ENCODE results near the gene TNC. TPM values are rescaled to one million over a fixed set of nuclear protein-coding genes. Genes with fewer than 3 reads are reported as not detected.

The TNC gene
- total RNA-seq, 4 donors from 2014 or later: 8.5 to 75.1 (median 45.4) TPM

DNA sequence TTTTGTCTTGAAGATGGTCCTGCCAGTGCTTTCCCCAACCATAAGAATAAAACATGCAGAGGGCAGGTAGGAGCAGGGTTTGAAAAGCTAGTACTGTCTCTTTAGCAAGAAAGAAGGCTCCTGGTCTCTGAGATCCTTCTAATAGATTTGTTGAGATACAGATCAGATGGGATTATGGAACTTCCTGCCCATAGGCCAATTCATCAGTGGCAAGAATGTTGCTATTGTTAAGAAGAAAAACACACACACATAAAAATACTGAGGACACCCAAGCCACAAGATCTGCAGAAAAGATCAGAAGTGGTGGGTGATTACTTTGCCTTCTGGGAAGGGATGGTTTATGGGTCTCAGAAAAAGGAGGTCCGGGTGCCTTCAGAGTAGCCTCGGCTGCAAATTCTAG lies 59.8 kb downstream of the TNC start:
- Histone ChIP-seq H3K9me3 (no peaks in the 10 kb centered on the region), H3K27ac (no peak overlapping the region), H3K27me3 (no peaks in the 10 kb centered on the region), H3K4me3 (no peak overlapping the region), H3K36me3 (no peaks in the 10 kb centered on the region), H3K4me1 (peaks cover 0 to 9% (median 3%) of the 10 kb centered on the region in 3 donors)
- 80 to 85% methylated on average over 2 of the region's 2 CpGs for WGBS, 2 donors
- intact Hi-C loops (cut with DNase I): no loop called here
- TF ChIP-seq POLR2A (IDR thresholded peaks at IDR 0.05): no peak
- TF ChIP-seq, protein P1, sequence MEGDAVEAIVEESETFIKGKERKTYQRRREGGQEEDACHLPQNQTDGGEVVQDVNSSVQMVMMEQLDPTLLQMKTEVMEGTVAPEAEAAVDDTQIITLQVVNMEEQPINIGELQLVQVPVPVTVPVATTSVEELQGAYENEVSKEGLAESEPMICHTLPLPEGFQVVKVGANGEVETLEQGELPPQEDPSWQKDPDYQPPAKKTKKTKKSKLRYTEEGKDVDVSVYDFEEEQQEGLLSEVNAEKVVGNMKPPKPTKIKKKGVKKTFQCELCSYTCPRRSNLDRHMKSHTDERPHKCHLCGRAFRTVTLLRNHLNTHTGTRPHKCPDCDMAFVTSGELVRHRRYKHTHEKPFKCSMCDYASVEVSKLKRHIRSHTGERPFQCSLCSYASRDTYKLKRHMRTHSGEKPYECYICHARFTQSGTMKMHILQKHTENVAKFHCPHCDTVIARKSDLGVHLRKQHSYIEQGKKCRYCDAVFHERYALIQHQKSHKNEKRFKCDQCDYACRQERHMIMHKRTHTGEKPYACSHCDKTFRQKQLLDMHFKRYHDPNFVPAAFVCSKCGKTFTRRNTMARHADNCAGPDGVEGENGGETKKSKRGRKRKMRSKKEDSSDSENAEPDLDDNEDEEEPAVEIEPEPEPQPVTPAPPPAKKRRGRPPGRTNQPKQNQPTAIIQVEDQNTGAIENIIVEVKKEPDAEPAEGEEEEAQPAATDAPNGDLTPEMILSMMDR (IDR thresholded peaks at IDR 0.05): no peak
- DNase-seq: no peak

DNA sequence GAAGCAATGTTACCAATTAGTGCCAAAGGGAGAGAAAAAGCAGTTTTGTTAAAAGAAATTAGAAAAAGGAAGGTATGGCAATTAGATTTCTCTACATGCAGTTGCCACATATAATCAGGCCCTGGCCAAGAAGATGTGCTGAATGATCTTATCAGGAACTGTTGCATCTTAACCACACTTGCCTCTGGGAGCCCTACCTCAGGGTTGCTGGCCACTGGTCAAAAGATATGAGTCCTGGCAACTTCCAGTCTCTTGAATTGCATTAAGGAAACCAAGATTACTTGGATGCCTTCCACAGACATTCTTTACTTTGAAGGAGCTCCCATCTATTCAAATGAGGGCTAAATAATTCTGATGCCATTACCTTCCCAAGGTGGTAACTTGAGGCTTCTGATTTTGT lies 60.4 kb downstream of the TNC start:
- no peak overlapping the region for H3K4me3 ChIP-seq
- intact Hi-C loops (cut with DNase I): no loop called here
- no peak for TF ChIP-seq POLR2A (IDR thresholded peaks at IDR 0.05)
- TF ChIP-seq, protein P1 (IDR thresholded peaks at IDR 0.05): no peak

DNA sequence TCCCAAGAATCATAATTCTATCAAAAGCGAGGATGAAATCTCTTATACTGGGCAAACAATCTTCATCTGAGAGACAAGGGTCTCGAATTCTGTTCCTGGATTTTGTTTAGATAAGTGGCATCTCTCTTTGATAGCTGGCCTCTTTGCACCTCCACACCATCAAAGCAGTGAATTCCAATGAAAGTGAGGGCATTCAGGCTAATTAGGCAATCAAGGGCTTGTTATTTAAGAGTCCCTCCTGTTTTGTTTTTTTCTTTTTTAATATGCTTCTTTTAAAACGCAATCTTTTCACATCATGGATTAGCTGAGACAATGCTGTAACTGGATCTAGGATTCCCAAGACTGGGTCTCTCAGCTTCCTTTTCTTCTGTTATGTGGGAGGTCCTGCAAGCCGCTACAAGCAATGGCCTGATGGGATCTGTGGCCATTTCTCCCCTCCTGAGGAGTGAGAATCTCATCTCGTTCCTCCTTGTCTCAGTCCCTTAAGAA lies 67.9 kb downstream of the TNC start:
- Histone ChIP-seq H3K27me3 (no peaks in the 10 kb centered on the region), H3K36me3 (no peaks in the 10 kb centered on the region), H3K4me3 (no peak overlapping the region), H3K9me3 (no peaks in the 10 kb centered on the region), H3K27ac (no peak overlapping the region), H3K4me1 (no peaks in the 10 kb centered on the region)
- intact Hi-C loops (cut with DNase I): no loop called here
- TF ChIP-seq, protein P1 (IDR thresholded peaks at IDR 0.05): no peak
- no peak for TF ChIP-seq POLR2A (IDR thresholded peaks at IDR 0.05)
- DNase-seq: no peak
- WGBS, 2 donors: 70 to 80% methylated on average over 5 of the region's 5 CpGs

More for the DNA sequence above, 60.4 kb downstream of the TNC start:
- Histone ChIP-seq H3K27me3 (no peaks in the 10 kb centered on the region), H3K9me3 (no peaks in the 10 kb centered on the region), H3K36me3 (no peaks in the 10 kb centered on the region), H3K27ac (no peak overlapping the region), H3K4me1 (peaks cover 0 to 7% (median 0%) of the 10 kb centered on the region in 3 donors)
- DNase-seq: no peak

DNA sequence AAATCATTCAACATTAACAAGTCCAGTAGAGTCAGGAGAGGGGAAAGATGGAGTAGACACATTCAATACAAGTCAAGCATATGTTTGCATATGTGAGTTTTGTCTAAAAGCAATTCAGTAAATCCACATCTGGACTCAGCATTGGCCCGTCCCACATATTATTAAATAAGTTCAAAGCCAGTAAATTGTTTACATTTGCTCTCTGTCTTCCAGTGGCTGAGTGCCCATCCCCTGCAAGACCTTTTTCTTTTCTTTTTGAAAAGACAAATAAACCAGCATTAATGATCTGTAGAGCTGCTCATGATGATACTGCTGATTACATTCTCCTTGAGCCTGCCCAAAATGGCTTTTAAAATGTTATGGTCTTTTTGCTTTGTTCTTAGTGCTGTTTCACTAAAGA lies 71.1 kb downstream of the TNC start:
- intact Hi-C loops (cut with DNase I): no loop called here
- Histone ChIP-seq H3K27ac (peak overlapping the region in 1 of 4 donors; percentile 43), H3K9me3 (no peaks in the 10 kb centered on the region), H3K36me3 (no peaks in the 10 kb centered on the region), H3K4me3 (no peak overlapping the region), H3K4me1 (no peaks in the 10 kb centered on the region), H3K27me3 (no peaks in the 10 kb centered on the region)
- WGBS, 2 donors: 68 to 72% methylated on average over 1 of the region's 1 CpG
- TF ChIP-seq POLR2A (IDR thresholded peaks at IDR 0.05): no peak
- TF ChIP-seq, protein P1 (IDR thresholded peaks at IDR 0.05): no peak
- no peak for DNase-seq

GRCh38 chr9:115046199-115046598 lies 71.8 kb downstream of the TNC start:
- intact Hi-C loops (cut with DNase I): no loop called here

More at GRCh38 chr9:115046199-115046598, 71.8 kb downstream of the TNC start:
- no peaks in the 10 kb centered on the region for H3K9me3 ChIP-seq
- no peaks in the 10 kb centered on the region for H3K4me1 ChIP-seq
- DNase-seq: no peak
- WGBS, 2 donors: 80 to 85% methylated on average over 5 to 6 of the region's 6 CpGs
- H3K27me3 ChIP-seq: no peaks in the 10 kb centered on the region
- peak overlapping the region in 2 of 4 donors; percentile 6 to 38 for H3K27ac ChIP-seq
- H3K36me3 ChIP-seq: no peaks in the 10 kb centered on the region
- TF ChIP-seq POLR2A (IDR thresholded peaks at IDR 0.05): no peak
- TF ChIP-seq, protein P1 (IDR thresholded peaks at IDR 0.05): no peak
- no peak overlapping the region for H3K4me3 ChIP-seq
